IMR-90 (cell line): Measurements from ENCODE around the gene GABBR2. TPM values are rescaled to one million over a fixed set of nuclear protein-coding genes. Genes with fewer than 3 reads are reported as not detected.

Experiments
- ATAC-seq: fragments of 200-7000 bp; cut with Tn5 transposase; 2 replicates; pipeline ENCODE4 v1.9.1; 2020; ENCODE audit warnings: low read depth, mild to moderate bottlenecking, moderate library complexity
- BruUV-seq: library from RNA; stranded (reverse); fragments of 400-500 nt; replicated peaks from 2 replicates; lab custom pipeline; 2021; lab: Mats Ljungman, UMichigan
- CTCF ChIA-PET: fragments of 300-600 bp; formaldehyde crosslinking; extraction: SDS; loops from one replicate; lab custom pipeline; 2021; ENCODE audit warnings: antibody characterized with exemption; lab: Yijun Ruan, JAX
- POLR2A ChIA-PET: fragments of 300-600 bp; sonication (Branson Sonifier 250); formaldehyde crosslinking; loops from one replicate; lab custom pipeline; 2022; ENCODE audit warnings: antibody characterized with exemption; ENCODE audit not compliant: unreplicated experiment; lab: Charles Lee
- DNase-seq: peaks from one replicate; pipeline ENCODE4 v3.0.0; 2013
- H2AFZ ChIP-seq: replicated peaks from 2 replicates; pipeline ENCODE3; 2013; ENCODE audit warnings: low read length, mild to moderate bottlenecking; ENCODE audit not compliant: poor library complexity
- H2AK5ac ChIP-seq: 2 replicates; pipeline ENCODE4 v1.6.1; 2013; ENCODE audit warnings: low read depth, low read length, inconsistent platforms
- H2AK9ac ChIP-seq: replicated peaks from 2 replicates; pipeline ENCODE3; 2013; ENCODE audit warnings: mild to moderate bottlenecking, low read depth, low read length, moderate library complexity; ENCODE audit not compliant: poor library complexity
- H2BK120ac ChIP-seq: 2 replicates; pipeline ENCODE4 v1.6.1; 2013; ENCODE audit warnings: low read depth, low read length, inconsistent platforms
- H2BK15ac ChIP-seq: 3 replicates; pipeline ENCODE4 v1.6.1; 2013; ENCODE audit warnings: low read depth, low read length, inconsistent platforms
- H2BK20ac ChIP-seq: 2 replicates; pipeline ENCODE4 v1.6.1; 2013; ENCODE audit warnings: low read depth, mild to moderate bottlenecking, inconsistent platforms, low read length, moderate library complexity
- H2BK5ac ChIP-seq: 2 replicates; pipeline ENCODE4 v1.6.1; 2013; ENCODE audit warnings: mild to moderate bottlenecking, low read depth, low read length, inconsistent platforms; ENCODE audit not compliant: poor library complexity, severe bottlenecking
- H3K14ac ChIP-seq: replicated peaks from 2 replicates; pipeline ENCODE4 v1.6.1; 2013; ENCODE audit warnings: low read depth, low read length, inconsistent platforms
- H3K18ac ChIP-seq: 2 replicates; pipeline ENCODE4 v1.6.1; 2013; ENCODE audit warnings: low read depth, low read length, control low read depth
- H3K23ac ChIP-seq: 2 replicates; pipeline ENCODE4 v1.6.1; 2013; ENCODE audit warnings: low read depth, low read length, inconsistent platforms
- H3K27ac ChIP-seq: 2 replicates; pipeline ENCODE4 v1.5.1; 2013; ENCODE audit warnings: mild to moderate bottlenecking, control low read depth, low read length; ENCODE audit not compliant: insufficient read depth
- H3K27me3 ChIP-seq: 2 replicates; pipeline ENCODE4 v1.6.1; 2013; ENCODE audit warnings: low read length; ENCODE audit not compliant: control insufficient read depth, insufficient read depth
- H3K36me3 ChIP-seq: 2 replicates; pipeline ENCODE4 v1.6.1; 2013; ENCODE audit warnings: low read length, mixed read lengths; ENCODE audit not compliant: control insufficient read depth, insufficient read depth
- H3K4ac ChIP-seq: 2 replicates; pipeline ENCODE4 v1.6.1; 2013; ENCODE audit warnings: low read depth, low read length, inconsistent platforms
- H3K4me1 ChIP-seq: 2 replicates; pipeline ENCODE4 v1.6.1; 2013; ENCODE audit warnings: low read length, mixed read lengths; ENCODE audit not compliant: control insufficient read depth, insufficient read depth
- H3K4me2 ChIP-seq: 2 replicates; pipeline ENCODE4 v1.6.1; 2013; ENCODE audit warnings: low read depth, mild to moderate bottlenecking, control low read depth, low read length, moderate library complexity
- H3K4me3 ChIP-seq: 2 replicates; pipeline ENCODE4 v1.5.1; 2013; ENCODE audit warnings: low read depth, mild to moderate bottlenecking, control low read depth, low read length, moderate library complexity; ENCODE audit not compliant: insufficient read depth
- H3K56ac ChIP-seq: 2 replicates; pipeline ENCODE4 v1.6.1; 2013; ENCODE audit warnings: low read length, inconsistent platforms; ENCODE audit not compliant: insufficient read depth; ENCODE audit errors: extremely low read depth
- H3K79me1 ChIP-seq, 2 experiments: 2 replicates each; pipeline ENCODE4 v1.6.1; 2013; ENCODE audit warnings: low read length in 2 of 2, inconsistent platforms in 1 of 2, low read depth in 1 of 2
- H3K9ac ChIP-seq: 2 replicates; pipeline ENCODE4 v1.6.1; 2013; ENCODE audit warnings: low read depth, low read length, control low read depth
- H3K9me1 ChIP-seq: 2 replicates; pipeline ENCODE4 v1.6.1; 2013; ENCODE audit warnings: low read length, inconsistent platforms; ENCODE audit not compliant: insufficient read depth
- H3K9me3 ChIP-seq: 2 replicates; pipeline ENCODE4 v1.6.1; 2013; ENCODE audit warnings: low read length; ENCODE audit not compliant: control insufficient read depth, insufficient read depth
- H4K20me1 ChIP-seq: 2 replicates; pipeline ENCODE4 v1.6.1; 2013; ENCODE audit warnings: low read length, inconsistent platforms; ENCODE audit not compliant: insufficient read depth
- H4K5ac ChIP-seq: 2 replicates; pipeline ENCODE4 v1.6.1; 2013; ENCODE audit warnings: mild to moderate bottlenecking, low read depth, low read length, control low read depth
- H4K8ac ChIP-seq, 2 experiments: 2 replicates each; pipeline ENCODE4 v1.6.1; 2013; ENCODE audit warnings: low read depth in 2 of 2, low read length in 2 of 2, control low read depth in 1 of 2, inconsistent platforms in 1 of 2
- H4K91ac ChIP-seq: 2 replicates; pipeline ENCODE4 v1.6.1; 2013; ENCODE audit warnings: low read depth, low read length, inconsistent platforms; ENCODE audit not compliant: insufficient read depth
- CEBPB ChIP-seq: IDR thresholded peaks from 2 replicates; pipeline ENCODE4 v1.6.1; 2012; ENCODE audit warnings: low read depth, low read length, improper control_type of control experiment
- CHD1 ChIP-seq: IDR thresholded peaks from 2 replicates; pipeline ENCODE4 v1.6.1; 2012; ENCODE audit warnings: low read depth, low read length, improper control_type of control experiment
- CTCF ChIP-seq: conservative IDR thresholded peaks from 2 replicates; pipeline ENCODE4 v1.5.1; 2012; ENCODE audit warnings: mild to moderate bottlenecking, low read depth, low read length, improper control_type of control experiment
- FOS ChIP-seq: fragments of 150-350 bp; IDR thresholded peaks from 2 replicates; pipeline ENCODE4 v1.6.1; 2016; ENCODE audit warnings: low read depth, low read length
- MAZ ChIP-seq: IDR thresholded peaks from 2 replicates; pipeline ENCODE4 v1.6.1; 2012; ENCODE audit warnings: low read depth, mild to moderate bottlenecking, low read length, improper control_type of control experiment, moderate library complexity, borderline replicate concordance
- MXI1 ChIP-seq: IDR thresholded peaks from 2 replicates; pipeline ENCODE4 v1.6.1; 2012; ENCODE audit warnings: low read depth, mild to moderate bottlenecking, low read length, moderate library complexity, borderline replicate concordance
- NFE2L2 ChIP-seq: fragments of 150-350 bp; IDR thresholded peaks from 2 replicates; pipeline ENCODE4 v1.6.1; 2016; ENCODE audit warnings: low read depth, mild to moderate bottlenecking, low read length
- POLR2A ChIP-seq: IDR thresholded peaks from 2 replicates; pipeline ENCODE4 v1.6.1; 2012; ENCODE audit warnings: mild to moderate bottlenecking, low read depth, low read length
- RAD21 ChIP-seq: IDR thresholded peaks from 2 replicates; pipeline ENCODE4 v1.6.1; 2012; ENCODE audit warnings: low read length, improper control_type of control experiment
- RCOR1 ChIP-seq: IDR thresholded peaks from 2 replicates; pipeline ENCODE4 v1.6.1; 2012; ENCODE audit warnings: mild to moderate bottlenecking, low read length, improper control_type of control experiment; ENCODE audit not compliant: insufficient replicate concordance
- RFX5 ChIP-seq: IDR thresholded peaks from 2 replicates; pipeline ENCODE4 v1.8.0; 2012; ENCODE audit warnings: low read depth, mild to moderate bottlenecking, low read length, moderate library complexity
- SMC3 ChIP-seq: fragments of 150-350 bp; IDR thresholded peaks from 2 replicates; pipeline ENCODE4 v1.6.1; 2016; ENCODE audit warnings: low read depth, mild to moderate bottlenecking, antibody characterized with exemption, low read length, moderate library complexity
- USF2 ChIP-seq: fragments of 150-350 bp; IDR thresholded peaks from 2 replicates; pipeline ENCODE4 v1.6.1; 2017; ENCODE audit warnings: mild to moderate bottlenecking, antibody characterized with exemption, low read length, low read depth
- WGBS, 2 experiments: methylation state at CpG; one replicate each; pipeline versions ENCODE4 v1.1.5 to v1.1.7; 2013; ENCODE audit warnings: missing lambda C conversion rate in 2 of 2; ENCODE audit not compliant: insufficient read length in 1 of 2; ENCODE audit errors: extremely low coverage in 2 of 2; 5-methylcytosine and 5-hydroxymethylcytosine counted together
- dilution Hi-C: fragments of 300-500 bp; cut with HindIII; formaldehyde crosslinking; loops from one replicate; pipeline ENCODE4 v1.14.3; 2018; ENCODE audit warnings: low sequenced_read_pairs; ENCODE audit not compliant: unreplicated experiment
- in situ Hi-C: fragments of 300-500 bp; cut with MboI; formaldehyde crosslinking; loops from 3 replicates; pipeline ENCODE4 v1.14.3; 2019; ENCODE audit warnings: low sequenced_read_pairs, inconsistent platforms, mixed read lengths
- intact Hi-C: fragments of 100-400 bp; cut with micrococcal nuclease; formaldehyde crosslinking; loops from 2 replicates; pipeline ENCODE4 v1.10.0; 2022
- polyA plus RNA-seq, 3 experiments: library from polyadenylated mRNA; depleted of rRNA; stranded (reverse); fragments of >200 nt; gene quantifications; 2 replicates each; pipeline ENCODE4 v1.2.3, GENCODE V29; 2012; ENCODE audit warnings: low replicate concordance in 1 of 3
- total RNA-seq: library from RNA; depleted of rRNA; stranded (reverse); fragments of >200 nt; gene quantifications from 2 replicates; pipeline ENCODE4 v1.2.3, GENCODE V29; 2012

The GABBR2 gene
- total and polyA plus RNA-seq, 2 of the 4 experiments (the other 2 are of a cell fraction), result 14.2 to 20.3 TPM

GRCh38 chr9:98691890-98692289 lies 16.8 kb downstream of the GABBR2 start:
- Histone ChIP-seq H3K18ac (no peak overlapping the region), H2BK20ac (no peak overlapping the region), H2AK5ac (no peak overlapping the region), H3K27ac (no peak overlapping the region), H3K14ac (no peak overlapping the region), H3K9me1 (peaks cover 13% of the 10 kb centered on the region), H3K4me3 (no peak overlapping the region), H3K36me3 (no peaks in the 10 kb centered on the region), H3K56ac (no peak overlapping the region), H2BK120ac (no peak overlapping the region), H3K79me1 (peaks cover 0 to 60% of the 10 kb centered on the region in 2 experiments; a peak in 3 of 4 replicates), H2AK9ac (no peak overlapping the region), H4K91ac (no peak overlapping the region), H4K8ac (no peak overlapping the region), H3K27me3 (peaks cover 2% of the 10 kb centered on the region; the same call in 1 of the 2 replicates), H4K5ac (no peak overlapping the region), H3K23ac (no peak overlapping the region), H3K4me2 (no peak overlapping the region), H3K4me1 (peaks cover 4% of the 10 kb centered on the region), H2BK15ac (no peak overlapping the region), H4K20me1 (peaks cover 58% of the 10 kb centered on the region), H2BK5ac (no peak overlapping the region), H3K9me3 (no peaks in the 10 kb centered on the region), H3K9ac (no peak overlapping the region), H3K4ac (no peak overlapping the region), H2AFZ (no peak overlapping the region)
- CTCF ChIA-PET, result no interaction called here
- dilution Hi-C loops, result no loop called here
- no TSS peak for BruUV-seq
- WGBS, 2 experiments, result 100% methylated on average over 1 of the region's 3 CpGs; no CpG with 5 or more reads in 1 of the 2 experiments
- no peak for TF ChIP-seq CEBPB
- TF ChIP-seq NFE2L2, result no peak
- TF ChIP-seq CTCF, result no peak
- no peak for TF ChIP-seq MXI1
- TF ChIP-seq CHD1, result no peak
- no peak for TF ChIP-seq RCOR1
- TF ChIP-seq SMC3, result no peak
- TF ChIP-seq FOS, result no peak
- no peak for TF ChIP-seq POLR2A
- TF ChIP-seq RAD21, result no peak
- TF ChIP-seq MAZ, result no peak
- no peak for TF ChIP-seq RFX5
- no peak for TF ChIP-seq USF2
- no peak for DNase-seq
- intact Hi-C loops, result no loop called here
- ATAC-seq, result no peak
- POLR2A ChIA-PET, result no interaction called here
- in situ Hi-C loops, result no loop called here
